Dermis microvascular lymphatic vessel endothelial cell (primary cell): ENCODE measurements around the gene ELF2. TPM values are rescaled to one million over a fixed set of nuclear protein-coding genes. Genes with fewer than 3 reads are reported as not detected.
"Not testable (repeated sequence)": the region's sequence is repeated elsewhere in the genome, so short reads cannot be mapped to it uniquely, and the experiment has no call there.

Experiments
- DNase-seq, 2 donors: peaks; one replicate each; pipeline versions ENCODE4 v3.0.0 to v3.0.0-alpha.2; 2010; ENCODE audit warnings: low read depth in 2 of 2
- total RNA-seq: library from RNA; depleted of rRNA; stranded (reverse); fragments of >200 nt; gene quantifications from 2 replicates; pipeline ENCODE4 v1.2.1, GENCODE V29; 2014

The ELF2 gene
- total RNA-seq, 1 donor from 2014 or later, result 35.6 TPM

DNA sequence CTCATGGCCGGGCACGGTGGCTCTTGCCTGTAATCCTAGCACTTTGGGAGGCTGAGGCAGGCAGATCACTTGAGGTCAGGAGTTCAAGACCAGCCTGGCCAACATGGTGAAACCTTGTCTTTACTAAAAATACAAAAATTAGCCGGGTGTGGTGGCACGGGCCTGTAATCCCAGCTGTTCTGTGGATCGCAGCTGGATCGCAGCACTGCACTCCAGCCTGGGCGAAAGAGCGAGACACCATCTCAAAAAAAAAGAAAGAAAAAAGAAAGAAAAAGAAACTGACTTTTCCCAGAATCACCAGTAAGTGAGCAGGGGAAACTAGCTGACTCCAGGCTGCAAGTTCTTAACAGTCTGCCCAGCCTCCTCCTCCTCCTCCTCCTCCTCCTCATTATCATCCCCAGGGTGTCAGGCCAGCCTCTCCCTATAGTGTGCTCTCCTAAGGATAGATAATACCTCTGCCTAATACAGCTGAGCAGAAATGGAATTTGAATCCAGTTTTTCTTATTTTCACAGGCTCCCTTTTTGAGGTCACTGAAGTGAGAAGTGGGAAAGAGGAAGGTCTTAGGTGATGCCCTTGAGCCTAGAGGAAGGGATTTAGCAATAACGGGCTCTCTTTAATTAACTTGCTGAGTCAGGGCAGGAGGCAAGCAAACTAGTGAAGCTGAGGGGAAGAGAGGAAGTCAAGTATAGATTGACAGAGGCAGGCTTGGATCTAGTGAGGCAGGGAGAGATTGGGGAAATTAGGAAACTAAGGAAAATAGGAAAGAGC is 11.8 kb upstream of the ELF2 start:
- no peak for DNase-seq

DNA sequence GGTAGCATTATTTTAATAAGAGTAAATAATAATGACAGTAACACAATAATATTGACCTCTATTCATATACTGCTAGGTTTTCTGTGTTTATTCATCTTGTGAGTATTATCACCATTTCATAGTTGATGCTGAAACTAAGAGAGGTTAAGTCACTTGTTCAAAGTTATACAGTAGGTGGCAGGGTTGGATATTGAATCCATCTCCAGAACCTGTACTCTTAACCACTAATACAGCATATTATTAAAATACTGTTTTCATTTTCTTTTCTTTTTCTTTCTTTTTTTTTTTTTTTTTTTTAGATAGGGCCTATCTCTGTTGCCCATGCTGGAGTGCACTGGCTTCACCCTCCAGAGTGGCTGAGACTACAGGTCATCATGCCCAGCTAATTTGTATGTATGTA is 7.1 kb upstream of the ELF2 start:
- DNase-seq, result peak in 1 of 2 donors; percentile 42

DNA sequence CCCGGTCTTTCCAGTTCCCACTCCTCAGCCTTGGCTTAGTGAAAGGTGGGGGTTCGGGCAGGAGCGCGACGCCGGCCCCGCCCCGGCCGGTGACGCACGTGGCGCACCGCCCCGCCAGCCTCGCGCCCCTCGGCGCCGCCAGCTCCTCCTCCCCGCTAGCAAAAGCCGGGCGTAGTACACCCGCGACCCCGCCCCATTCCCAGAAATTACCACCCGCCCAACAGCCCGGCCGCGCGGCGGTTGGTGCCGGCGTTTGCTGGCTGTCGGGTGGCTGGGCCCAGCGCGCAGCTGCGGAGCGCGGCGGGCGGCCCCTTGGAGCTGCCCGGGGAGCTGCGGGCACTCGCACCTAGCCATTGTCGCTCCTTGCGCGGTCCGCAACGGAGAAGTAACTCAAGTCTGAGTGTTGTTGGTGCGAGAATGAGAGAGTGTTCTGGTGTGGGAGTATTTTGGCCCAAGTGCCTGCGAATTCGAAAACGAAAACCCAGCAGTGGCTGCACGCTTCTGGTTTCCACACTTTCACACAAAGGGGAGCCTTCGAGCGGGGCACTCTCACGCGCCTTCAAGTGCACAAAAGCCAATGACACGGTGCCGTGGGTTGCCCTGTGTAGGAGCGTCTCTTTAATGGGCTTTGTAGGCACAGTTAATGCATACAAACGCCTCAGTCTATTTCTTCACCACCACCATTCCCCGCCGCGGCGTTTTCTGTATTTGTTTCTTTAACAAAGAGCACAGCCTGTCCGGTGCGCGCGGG is 1.0 kb upstream of the ELF2 start:
- peak; percentile 85 to 96 for DNase-seq

DNA sequence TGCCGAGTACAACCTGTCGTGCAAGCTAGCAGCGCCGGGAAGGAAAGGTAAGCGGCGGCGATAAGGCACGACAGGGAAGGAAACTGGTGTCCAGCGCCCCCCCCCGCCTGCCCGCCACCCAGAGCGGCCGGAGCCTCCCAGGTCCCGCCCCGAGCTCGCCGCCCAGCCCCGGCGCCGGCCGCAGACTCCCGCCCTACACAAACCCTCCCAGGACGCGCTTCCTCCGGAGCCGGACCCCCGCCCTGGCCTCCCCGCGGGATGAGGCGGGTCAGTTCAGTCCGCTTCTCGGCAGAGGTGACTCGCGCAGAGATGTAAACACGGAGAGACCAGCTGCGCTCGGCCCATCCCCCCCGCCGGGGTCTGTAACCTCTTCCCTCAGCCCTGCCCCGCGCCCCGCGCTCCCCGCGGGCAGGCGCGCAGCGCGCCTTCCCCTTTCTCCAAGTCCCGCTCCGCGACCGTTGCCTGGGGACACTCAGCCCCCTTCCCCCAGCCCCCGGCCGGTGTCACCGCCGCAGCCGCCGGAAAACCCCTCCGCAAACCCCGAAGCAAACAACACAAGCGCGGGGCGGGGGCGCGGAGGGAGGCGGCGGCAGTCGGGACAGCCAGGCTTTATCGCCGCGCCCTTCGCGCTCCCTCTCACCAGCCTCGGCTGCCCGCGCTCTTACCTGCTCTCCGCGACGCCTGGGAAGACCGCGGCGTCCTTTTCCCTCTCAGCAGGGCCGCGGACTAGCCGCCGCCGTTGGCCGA is 543 bp downstream of the ELF2 start:
- peak; percentile 60 to 86 for DNase-seq

DNA sequence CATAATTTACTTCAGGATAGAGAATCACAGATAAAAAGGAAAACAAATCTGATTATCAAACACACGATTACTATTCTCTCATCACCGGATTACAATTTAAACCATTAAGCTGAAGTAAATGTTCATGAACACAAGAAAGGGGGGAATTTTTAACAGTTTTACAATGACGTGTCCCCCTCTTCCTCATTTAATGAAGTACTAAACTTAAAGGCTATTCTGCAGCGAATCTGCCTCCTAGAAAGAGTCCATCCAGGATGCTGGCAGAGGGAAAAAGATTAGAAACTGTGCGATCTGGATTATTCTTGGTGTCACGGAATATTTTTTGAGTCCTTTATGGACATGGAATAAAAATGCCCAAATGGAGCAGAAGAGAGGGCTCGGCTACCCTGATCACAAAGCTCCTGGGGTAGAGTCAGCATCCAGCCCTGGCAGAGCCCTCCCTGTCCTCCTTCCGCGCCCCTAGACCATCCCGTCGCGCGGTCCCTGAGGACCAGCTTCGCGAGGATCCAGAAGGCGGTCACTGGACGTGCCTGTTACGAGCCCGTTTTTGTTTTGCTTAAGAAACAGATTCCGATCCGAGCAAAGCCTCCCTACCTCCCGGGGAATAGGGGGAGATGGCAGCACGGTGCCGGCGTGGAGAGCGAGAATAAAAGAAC is 1.2 kb downstream of the ELF2 start:
- no peak for DNase-seq

DNA sequence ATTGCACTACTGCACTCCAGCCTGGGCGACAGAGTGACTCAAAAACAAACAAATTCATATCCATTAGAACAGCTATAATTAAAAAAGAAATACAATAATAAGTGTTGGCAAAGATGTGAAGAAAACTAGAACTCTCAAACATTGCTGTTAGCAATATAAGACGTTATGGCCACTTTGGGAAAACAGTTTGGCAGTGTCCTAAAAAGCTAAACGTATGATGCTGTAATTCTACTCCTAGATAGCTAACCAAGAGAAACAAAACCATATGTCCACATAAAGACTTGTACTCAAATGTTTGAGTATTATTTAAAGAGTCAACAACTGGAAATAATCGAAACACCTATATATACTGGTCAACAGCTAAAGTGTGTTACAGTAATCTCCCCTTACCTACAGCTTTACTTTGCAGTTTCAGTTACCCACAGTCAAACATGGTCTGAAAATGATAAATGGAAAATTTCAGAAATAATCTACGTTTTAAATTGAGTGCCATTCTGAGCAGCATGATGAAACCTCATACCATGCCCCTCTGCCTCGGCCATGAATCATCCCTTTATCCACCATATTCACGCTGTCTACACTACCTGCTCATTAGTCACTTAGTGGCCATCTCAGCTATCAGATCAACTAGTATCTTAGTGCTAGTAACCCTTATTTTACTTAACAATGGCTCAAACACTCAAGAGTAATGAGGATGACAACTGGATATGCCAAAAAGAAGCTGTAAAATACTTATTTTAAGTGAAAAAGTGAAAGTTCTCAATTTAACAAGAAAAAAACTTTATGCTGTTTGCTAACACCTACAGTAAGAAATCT is 4.9 kb downstream of the ELF2 start:
- DNase-seq, result peak in 1 of 2 donors; percentile 20

DNA sequence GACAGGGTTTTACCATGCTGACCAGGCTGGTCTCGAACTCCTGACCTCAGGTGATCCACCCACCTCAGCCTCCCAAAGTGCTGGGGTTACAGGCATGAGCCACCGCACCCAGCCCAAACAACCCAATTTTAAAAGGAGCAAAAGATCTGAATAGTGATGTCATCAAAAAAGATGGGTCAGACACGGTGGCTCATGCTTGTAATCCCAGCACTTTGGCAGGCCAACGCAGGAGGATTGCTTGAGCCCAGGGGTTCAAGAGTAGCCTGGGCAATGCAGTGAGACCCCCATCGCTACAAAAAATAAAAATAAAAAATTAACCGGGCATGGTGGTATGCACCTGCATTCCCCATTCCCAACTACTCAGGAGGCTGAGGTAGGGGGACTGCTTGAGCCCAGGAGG is 6.1 kb downstream of the ELF2 start:
- DNase-seq, result no peak

DNA sequence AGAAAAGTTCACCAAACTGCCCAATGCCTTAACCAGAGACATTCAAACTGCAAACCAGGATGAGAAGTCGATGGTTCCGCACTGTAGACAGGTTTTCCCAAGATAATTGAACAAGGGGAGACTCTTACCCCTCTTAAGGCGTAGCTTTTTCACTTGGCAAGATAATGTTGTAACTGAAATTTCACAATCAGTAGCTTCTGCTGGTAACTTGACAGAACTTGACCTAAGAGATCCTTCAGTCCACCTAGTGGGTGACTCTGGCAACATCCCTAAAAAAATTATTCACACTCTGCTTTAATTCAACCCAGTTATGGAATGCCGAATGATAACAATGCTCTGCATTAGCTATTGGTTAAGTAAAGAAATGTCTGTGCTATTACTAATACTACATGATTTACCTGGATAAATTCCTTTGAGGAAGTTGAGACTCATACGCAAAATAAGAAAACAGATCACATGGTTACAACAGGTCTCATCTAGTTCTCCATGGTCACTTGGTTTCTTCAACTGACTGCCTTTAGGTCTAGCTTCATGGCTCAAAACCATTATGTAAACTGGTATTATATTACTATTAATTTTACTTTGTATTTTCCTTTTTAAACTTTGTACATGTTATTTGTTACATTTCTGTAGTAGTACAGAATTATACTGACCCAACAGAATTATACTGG is 9.1 kb downstream of the ELF2 start:
- DNase-seq, result peak in 1 of 2 donors; percentile 40

DNA sequence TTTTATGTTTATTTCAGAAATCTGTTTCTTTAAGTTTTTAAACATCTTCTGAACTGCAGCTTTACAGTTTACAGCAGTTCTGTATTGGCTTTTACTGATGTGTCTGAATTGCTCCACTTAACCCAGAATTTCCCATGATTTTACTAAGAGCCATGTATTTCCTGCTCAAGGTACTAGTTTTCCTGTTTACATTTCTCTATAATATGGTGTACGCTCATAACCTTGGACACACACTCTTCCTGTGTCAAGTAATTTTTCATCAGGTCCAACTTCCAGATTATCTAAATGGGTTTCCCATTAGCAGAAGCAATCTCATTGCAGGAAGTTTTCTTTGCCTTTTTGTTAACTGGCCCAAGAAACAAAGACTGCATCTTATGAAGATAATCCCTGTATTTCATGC is 12.3 kb downstream of the ELF2 start:
- peak in 1 of 2 donors; percentile 58 for DNase-seq

DNA sequence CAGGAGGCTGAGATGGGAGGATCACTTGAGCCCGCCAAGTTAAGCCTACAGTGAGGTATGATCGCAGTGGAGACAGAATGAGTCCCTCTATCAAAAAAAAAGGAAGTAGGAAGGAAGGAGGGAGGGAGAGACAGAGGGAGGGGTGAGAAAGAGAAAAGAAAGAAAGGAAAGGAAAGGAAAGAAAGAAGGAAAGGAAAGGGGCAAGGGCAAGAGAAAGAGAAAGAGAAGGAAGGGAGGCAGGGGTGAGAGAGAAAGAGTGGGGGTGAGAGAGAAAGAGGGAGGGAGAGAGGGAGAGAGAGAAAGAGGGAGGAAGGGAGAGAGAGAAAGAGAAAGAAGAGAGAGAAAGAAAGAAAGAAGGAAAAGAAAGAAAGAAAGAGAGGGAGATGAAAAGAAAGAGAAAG is 13.2 kb downstream of the ELF2 start:
- no peak for DNase-seq

DNA sequence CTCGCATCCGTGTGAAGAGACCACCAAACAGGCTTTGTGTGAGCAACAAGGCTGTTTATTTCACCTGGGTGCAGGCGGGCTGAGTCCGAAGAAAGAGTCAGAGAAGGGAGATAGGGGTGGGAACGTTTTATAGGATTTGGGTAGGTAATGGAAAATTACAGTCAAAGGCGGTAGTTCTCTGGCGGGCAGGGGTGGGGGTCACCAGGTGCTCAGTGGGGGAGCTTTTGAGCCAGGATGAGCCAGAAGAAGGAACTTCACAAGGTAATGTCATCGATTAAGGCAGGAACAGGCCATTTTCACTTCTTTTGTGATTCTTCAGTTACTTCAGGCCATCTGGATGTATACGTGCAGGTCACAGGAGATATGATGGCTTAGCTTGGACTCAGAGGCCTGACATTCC is 19.0 kb downstream of the ELF2 start:
- DNase-seq, result not testable (repeated sequence)

DNA sequence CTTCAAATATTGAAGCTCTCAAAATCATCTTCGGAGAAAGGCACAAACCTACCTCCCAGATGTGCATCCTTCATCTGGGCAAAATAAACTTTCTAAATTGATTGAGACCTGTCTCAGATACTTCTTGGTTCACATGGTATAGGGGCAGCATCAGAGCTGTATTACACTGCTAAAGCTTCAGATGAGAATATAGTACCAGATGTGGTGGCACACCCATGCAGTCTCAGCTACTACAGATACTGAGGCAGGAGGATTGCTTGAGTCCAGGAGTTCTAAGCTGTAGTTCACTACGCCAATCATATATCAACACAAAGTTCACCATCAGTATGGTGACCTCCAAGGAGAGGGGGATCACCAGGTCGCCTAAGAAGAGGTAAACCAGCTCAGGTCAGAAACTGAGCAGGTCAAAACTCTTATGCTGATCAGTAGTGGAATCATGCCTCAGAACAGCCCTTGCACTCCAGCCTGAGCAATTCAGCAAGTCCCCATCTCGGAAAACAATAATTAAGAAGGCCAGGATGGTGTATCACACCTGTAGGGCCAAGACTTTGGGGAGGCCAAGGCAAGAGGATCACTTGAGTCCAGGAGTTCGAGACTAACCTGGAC is 22.0 kb downstream of the ELF2 start:
- no peak for DNase-seq

DNA sequence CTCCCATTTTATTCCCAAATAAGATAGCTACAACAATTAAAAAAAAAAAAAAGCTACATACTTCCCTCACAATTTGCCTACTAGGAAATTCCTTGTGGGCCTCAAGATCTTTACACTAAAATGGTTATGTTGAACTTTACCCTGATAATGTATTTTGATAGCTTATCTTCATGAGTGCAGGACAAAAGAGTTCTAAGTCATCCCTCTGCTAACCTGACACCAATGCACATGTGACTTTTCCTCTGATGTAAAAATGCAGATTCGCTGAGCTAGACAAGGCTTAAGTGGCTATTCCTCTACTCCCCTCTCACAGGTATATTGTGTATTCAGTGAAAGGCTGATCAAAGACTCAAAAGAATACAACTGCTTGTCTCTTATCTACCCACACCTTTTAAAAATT is 22.5 kb downstream of the ELF2 start:
- DNase-seq, result no peak

DNA sequence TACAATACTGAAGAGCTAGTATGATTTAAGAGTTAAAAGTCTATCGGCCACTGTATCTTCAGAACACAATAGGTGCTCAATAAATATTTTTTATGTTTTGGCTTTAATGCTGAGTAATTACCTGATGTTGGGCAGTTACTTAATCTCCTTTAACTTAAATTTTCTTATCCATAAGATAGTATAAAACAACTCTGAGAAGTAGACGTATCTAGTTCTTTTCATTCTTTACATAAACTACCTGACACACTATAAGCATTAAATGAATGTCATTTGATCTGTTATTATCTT is 22.9 kb downstream of the ELF2 start:
- DNase-seq, result no peak

DNA sequence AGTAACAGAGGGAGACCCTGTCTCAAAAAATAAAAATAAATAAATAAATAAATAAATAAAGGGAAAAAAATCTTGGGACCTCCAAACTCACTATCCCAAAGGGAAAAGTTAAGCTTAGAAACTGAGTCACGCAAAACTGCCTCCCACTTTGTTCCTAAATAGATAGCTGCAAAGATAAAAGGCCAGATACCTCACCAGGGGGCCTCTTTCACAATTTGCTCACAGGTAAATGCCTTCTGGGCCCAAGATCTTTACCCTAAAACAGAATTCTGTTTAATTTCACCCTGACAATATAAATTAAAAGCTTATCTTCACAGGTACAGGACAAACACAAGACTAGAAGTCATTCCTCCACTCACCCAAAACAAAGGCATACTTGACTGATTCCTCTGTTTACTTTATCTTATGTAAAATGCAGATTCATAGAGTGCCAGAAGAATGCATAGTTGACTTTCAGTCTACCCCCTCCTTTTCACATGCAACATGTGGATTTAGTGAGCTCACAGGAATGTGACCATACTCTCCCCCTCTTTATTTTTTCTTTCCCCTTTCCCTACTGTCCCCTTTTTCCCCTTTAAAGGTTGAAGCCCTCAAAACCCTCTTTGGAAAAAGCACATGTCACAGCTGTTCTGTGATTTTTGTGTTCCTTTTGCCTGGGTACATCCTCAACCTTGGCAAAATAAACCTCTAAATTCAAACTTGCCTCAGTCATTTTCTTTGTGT is 23.4 kb downstream of the ELF2 start:
- DNase-seq, result no peak

DNA sequence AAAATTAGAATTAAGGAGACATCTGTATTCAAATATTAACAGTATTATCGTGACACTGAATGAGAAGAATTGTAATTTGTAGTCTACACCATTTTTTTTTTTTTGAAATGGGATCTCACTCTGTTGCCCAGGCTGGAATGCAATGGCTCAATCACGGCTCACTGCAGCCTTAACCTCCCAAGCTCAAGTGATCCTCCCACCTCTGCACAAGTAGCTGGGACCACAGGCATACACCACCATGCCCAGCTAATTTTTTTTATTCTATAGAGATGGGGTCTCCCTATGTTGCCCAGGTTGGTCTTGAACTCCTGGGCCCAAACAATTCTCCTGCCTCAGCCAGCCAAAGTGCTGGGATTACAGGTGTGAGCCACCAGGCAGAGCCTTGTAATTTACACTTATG is 24.8 kb downstream of the ELF2 start:
- no peak for DNase-seq

DNA sequence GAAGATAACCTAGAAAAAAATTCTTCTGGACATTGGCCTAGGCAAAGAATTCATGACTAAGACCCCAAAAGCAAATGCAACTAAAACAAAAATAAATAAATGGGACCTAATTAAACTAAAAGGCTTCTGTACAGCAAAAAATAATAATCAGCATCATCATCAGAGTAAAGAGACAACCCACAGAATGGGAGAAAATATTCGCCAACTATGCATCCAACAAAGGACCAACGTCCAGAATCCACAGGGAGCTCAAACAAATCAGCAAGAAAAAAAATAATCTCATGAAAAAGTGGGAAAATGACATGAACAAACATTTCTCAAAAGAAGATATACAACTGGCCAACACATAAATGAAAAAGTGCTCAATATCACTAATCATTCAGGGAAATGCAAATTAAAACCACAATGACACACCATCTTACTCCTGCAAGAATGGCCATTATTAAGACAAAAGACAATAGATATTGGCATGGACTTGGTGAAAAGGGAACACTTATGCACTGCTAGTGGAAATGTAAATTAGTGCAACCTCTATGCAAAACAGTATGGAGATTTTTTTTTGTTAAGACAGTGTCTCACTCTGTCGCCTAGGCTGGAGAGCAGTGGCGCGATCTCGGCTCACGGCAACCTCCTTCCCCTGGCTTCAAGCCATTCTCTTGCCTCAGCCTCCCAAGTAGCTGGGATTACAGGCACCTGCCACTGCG is 29.9 kb downstream of the ELF2 start:
- DNase-seq, result no peak

DNA sequence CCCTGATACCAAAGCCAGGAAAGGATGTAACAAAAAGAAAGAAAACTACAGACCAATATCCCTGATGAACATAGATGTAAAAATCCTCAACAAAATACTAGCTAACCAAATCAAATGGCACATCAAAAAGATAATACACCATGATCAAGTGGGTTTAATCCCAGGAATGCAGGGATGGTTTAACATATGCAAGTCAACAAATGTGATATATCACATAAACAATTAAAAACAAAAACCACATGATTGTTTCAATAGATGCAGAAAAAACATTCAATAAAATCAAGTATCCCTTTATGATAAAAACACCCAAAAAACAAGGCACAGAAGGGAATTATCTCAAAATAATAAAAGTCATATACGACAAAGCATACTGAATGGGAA is 31.5 kb downstream of the ELF2 start:
- DNase-seq, result no peak
